HepG2 (cell line): Measurements from ENCODE around the gene MCF2L. TPM values are rescaled to one million over a fixed set of nuclear protein-coding genes. Genes with fewer than 3 reads are reported as not detected.

Source experiments
- ATAC-seq: fragments of 200-7000 bp; cut with Tn5 transposase; 3 replicates; pipeline ENCODE4 v1.9.1; 2020; ENCODE audit warnings: mild to moderate bottlenecking, moderate library complexity
- BruUV-seq: library from RNA; stranded (reverse); fragments of 400-500 nt; replicated peaks from 2 replicates; lab custom pipeline; 2021; lab: Mats Ljungman, UMichigan
- CTCF ChIA-PET: fragments of 300-600 bp; formaldehyde crosslinking; extraction: SDS; loops from one replicate; lab custom pipeline; 2021; ENCODE audit warnings: low total read pairs, inconsistent platforms, low intra/inter-chr PET ratio; lab: Yijun Ruan, JAX
- POLR2A ChIA-PET: fragments of 350-600 bp; sonication (Branson Sonifier 250); formaldehyde crosslinking; loops from one replicate; lab custom pipeline; 2020; ENCODE audit warnings: antibody characterized with exemption, inconsistent platforms; lab: Yijun Ruan, JAX
- DNase-seq: peaks from one replicate; pipeline ENCODE4 v3.0.0-alpha.2; 2015; ENCODE audit warnings: low spot score
- FAIRE-seq: peaks from 3 replicates; lab custom pipeline; 2011; peaks lifted over from hg19 to GRCh38; lab: Jason Lieb, UNC
- H2AFZ ChIP-seq: one replicate; pipeline ENCODE4 v1.6.1; 2011; ENCODE audit warnings: low read length, inconsistent platforms
- H3K27ac ChIP-seq: fragments of 300-600 bp; 3 replicates; pipeline ENCODE4 v1.8.0; 2011; ENCODE audit warnings: mixed run types, mild to moderate bottlenecking, mixed read lengths, low read length, inconsistent platforms; ENCODE audit not compliant: insufficient read depth; ENCODE audit errors: extremely low read length
- H3K27me3 ChIP-seq, 2 experiments: fragments of 200-600 bp in 1 of 2; 2 replicates in 1 of 2; 3 replicates in 1 of 2; pipeline versions ENCODE4 v1.6.0 to v1.8.0; 2011; ENCODE audit warnings: low read length in 2 of 2, mild to moderate bottlenecking in 2 of 2, moderate library complexity in 2 of 2, inconsistent platforms in 1 of 2; ENCODE audit not compliant: insufficient read depth in 2 of 2, control insufficient read depth in 1 of 2
- H3K36me3 ChIP-seq, 2 experiments: fragments of 200-600 bp in 1 of 2; replicated peaks in 1 of 2; 2 replicates in 1 of 2; 3 replicates in 1 of 2; pipeline versions ENCODE4 v1.5.1 to v1.8.0; 2011; ENCODE audit warnings: low read length in 2 of 2, inconsistent platforms in 1 of 2; ENCODE audit not compliant: insufficient read depth in 2 of 2, control insufficient read depth in 1 of 2
- H3K4me1 ChIP-seq: 2 replicates; pipeline ENCODE4 v1.5.1; 2012; ENCODE audit warnings: low read length, inconsistent platforms; ENCODE audit not compliant: insufficient read depth
- H3K4me2 ChIP-seq: 2 replicates; pipeline ENCODE4 v1.6.0; 2011; ENCODE audit warnings: low read depth, low read length, inconsistent platforms
- H3K4me3 ChIP-seq, 3 experiments: fragments of 200-600 bp in 1 of 3; sonication (generic), shearing (Covaris generic) in 1 of 3; replicated peaks in 1 of 3; 2 replicates each; pipeline ENCODE4 v1.5.1; 2011 to 2016; ENCODE audit warnings: low read length in 3 of 3, inconsistent platforms in 2 of 3, low read depth in 2 of 3, mild to moderate bottlenecking in 2 of 3, control low read depth in 1 of 3, mixed read lengths in 1 of 3; ENCODE audit not compliant: insufficient read depth in 1 of 3
- H3K79me2 ChIP-seq: one replicate; pipeline ENCODE4 v1.6.1; 2011; ENCODE audit warnings: low read length, inconsistent platforms; ENCODE audit not compliant: insufficient read depth
- H3K9ac ChIP-seq: 2 replicates; pipeline ENCODE4 v1.6.0; 2011; ENCODE audit warnings: mild to moderate bottlenecking, low read depth, low read length, inconsistent platforms; ENCODE audit not compliant: insufficient read depth
- H3K9me3 ChIP-seq: 2 replicates; pipeline ENCODE4 v1.5.1; 2012; ENCODE audit warnings: mild to moderate bottlenecking, low read length
- H4K20me1 ChIP-seq: 2 replicates; pipeline ENCODE4 v1.6.0; 2011; ENCODE audit warnings: inconsistent platforms, mild to moderate bottlenecking, low read length, moderate library complexity; ENCODE audit not compliant: insufficient read depth
- ATF1 ChIP-seq: IDR thresholded peaks from 2 replicates; pipeline ENCODE4 v1.6.1; 2016; ENCODE audit warnings: mild to moderate bottlenecking, control low read depth
- CENPBD1 ChIP-seq: sonication (generic); formaldehyde crosslinking; IDR thresholded peaks from 2 replicates; pipeline ENCODE4 v1.8.0; 2022; ENCODE audit warnings: missing genetic modification reagents, low read depth, mild to moderate bottlenecking, borderline replicate concordance
- DRAP1 ChIP-seq: IDR thresholded peaks from 2 replicates; pipeline ENCODE4 v1.6.1; 2016; ENCODE audit warnings: missing genetic modification reagents, missing compliant biosample characterization
- MIER2 ChIP-seq: IDR thresholded peaks from 2 replicates; pipeline ENCODE4 v1.6.1; 2016; ENCODE audit warnings: missing biosample characterization, missing genetic modification reagents
- ZBTB38 ChIP-seq: sonication (generic); formaldehyde crosslinking; IDR thresholded peaks from 2 replicates; pipeline ENCODE4 v1.5.1; 2020; ENCODE audit warnings: mild to moderate bottlenecking, missing genetic modification reagents
- ZKSCAN5 ChIP-seq: sonication (generic); formaldehyde crosslinking; IDR thresholded peaks from 2 replicates; pipeline ENCODE4 v1.5.1; 2020; ENCODE audit warnings: mild to moderate bottlenecking, missing genetic modification reagents
- ZNF30 ChIP-seq: sonication (generic); formaldehyde crosslinking; IDR thresholded peaks from 2 replicates; pipeline ENCODE4 v1.5.0; 2020; ENCODE audit warnings: mild to moderate bottlenecking, missing genetic modification reagents
- ZNF432 ChIP-seq: sonication (generic); formaldehyde crosslinking; IDR thresholded peaks from 2 replicates; pipeline ENCODE4 v1.5.0; 2020; ENCODE audit warnings: missing genetic modification reagents, mild to moderate bottlenecking, borderline replicate concordance
- ZNF484 ChIP-seq: sonication (generic); formaldehyde crosslinking; IDR thresholded peaks from 2 replicates; pipeline ENCODE4 v1.5.1; 2020; ENCODE audit warnings: mild to moderate bottlenecking, low read depth, missing genetic modification reagents, borderline replicate concordance
- ZNF616 ChIP-seq: sonication (generic); formaldehyde crosslinking; IDR thresholded peaks from 2 replicates; pipeline ENCODE4 v1.5.0; 2020; ENCODE audit warnings: low read depth, mild to moderate bottlenecking, missing genetic modification reagents
- ZNF768 ChIP-seq: sonication (generic); formaldehyde crosslinking; IDR thresholded peaks from 2 replicates; pipeline ENCODE4 v1.4.0; 2020; ENCODE audit warnings: missing genetic modification reagents
- ZNF781 ChIP-seq: sonication (generic); formaldehyde crosslinking; IDR thresholded peaks from 2 replicates; pipeline ENCODE4 v1.5.1; 2020; ENCODE audit warnings: borderline replicate concordance, mild to moderate bottlenecking, missing genetic modification reagents; ENCODE audit errors: not compliant biosample characterization
- ZNF879 ChIP-seq: sonication (generic); formaldehyde crosslinking; IDR thresholded peaks from 2 replicates; pipeline ENCODE4 v1.8.1; 2023; ENCODE audit warnings: missing genetic modification reagents
- ZSCAN9 ChIP-seq: IDR thresholded peaks from 2 replicates; pipeline ENCODE4 v1.6.1; 2016; ENCODE audit warnings: borderline replicate concordance
- whole genome bisulfite sequencing: methylation state at CpG from one replicate; pipeline ENCODE4 v1.1.6; 2017; ENCODE audit warnings: low lambda C conversion rate; 5-methylcytosine and 5-hydroxymethylcytosine counted together
- in situ Hi-C: cut with HindIII; loops from 2 replicates; pipeline ENCODE4 v1.10.0; 2017; ENCODE audit warnings: low pct_unique_long_range_greater_than_20kb; ENCODE audit not compliant: extremely low pct_ligation_motif_present
- intact Hi-C: fragments of 100-400 bp; cut with micrococcal nuclease; formaldehyde crosslinking; loops from one replicate; pipeline ENCODE4 v1.10.0; 2022; ENCODE audit not compliant: unreplicated experiment
- polyA plus RNA-seq, 8 experiments: library from polyadenylated mRNA; depleted of rRNA in 3 of 8; stranded (reverse) in 7 of 8; unstranded in 1 of 8; fragments of >200 nt; fragmentation: Illumina TruSeq in 4 of 8; extraction: Trizol in 4 of 8; gene quantifications; 2 replicates each; pipeline versions ENCODE4 v1.2.1 to v1.2.3, GENCODE V29; 2011 to 2016; ENCODE audit warnings: low read depth in 4 of 8, missing spikeins in 1 of 8, mixed read lengths in 1 of 8; ENCODE audit not compliant: insufficient read depth in 1 of 8
- total RNA-seq, 5 experiments: library from RNA; depleted of rRNA; stranded (reverse); fragments of >200 nt; fragmentation: Illumina TruSeq; extraction: Trizol; gene quantifications; 2 replicates each; pipeline ENCODE4 v1.2.3, GENCODE V29; 2016; ENCODE audit warnings: low read depth in 1 of 5
- TF ChIP-seq, protein P1 (sequence below): sonication (generic); formaldehyde crosslinking; IDR thresholded peaks from 2 replicates; pipeline ENCODE4 v1.4.0; 2020; ENCODE audit warnings: missing genetic modification reagents, borderline replicate concordance

MCF2L gene
- total and polyA plus RNA-seq, 2 of the 13 experiments (the other 11 are each of a cell fraction or from before 2014, with no cell fraction given): 19.4 to 28.4 TPM

DNA sequence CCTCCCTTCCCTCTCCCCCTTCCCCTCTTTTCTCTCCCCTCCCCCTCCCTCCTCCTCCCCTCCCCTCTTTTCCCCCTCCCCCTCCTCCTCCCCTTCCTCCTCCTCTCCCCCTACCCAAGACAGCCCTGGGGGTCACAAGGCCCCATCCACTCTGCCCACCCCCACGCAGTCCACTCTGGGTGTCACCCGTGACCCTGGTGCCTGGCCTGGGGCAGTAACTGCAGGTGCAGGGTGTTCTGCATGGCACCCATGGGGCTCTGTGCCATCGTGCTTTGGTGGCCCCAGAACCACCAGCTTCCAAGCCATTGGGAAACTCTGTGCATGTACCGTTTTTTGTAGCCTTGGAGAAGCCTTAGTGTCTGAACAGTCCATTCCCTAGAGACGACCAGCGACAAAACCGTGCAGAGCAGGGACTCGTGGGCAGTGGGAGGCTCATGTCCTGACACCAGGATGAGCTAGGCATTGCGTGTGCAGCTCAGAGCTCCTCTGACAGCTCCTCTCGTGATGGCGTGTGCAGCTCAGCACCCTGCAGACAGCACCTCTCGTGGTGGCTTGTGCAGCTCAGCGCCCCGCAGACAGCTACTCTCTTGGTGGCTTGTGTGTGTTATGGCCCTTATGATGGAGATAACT is 92.9 kb downstream of the MCF2L start:
- in situ Hi-C loops: no loop called here
- peaks cover 15 to 24% of the 10 kb centered on the region in 2 experiments; a peak in 3 of 5 replicates for H3K36me3 ChIP-seq
- no peaks in the 10 kb centered on the region for H3K79me2 ChIP-seq
- POLR2A ChIA-PET: interaction anchor here (1.3 kb wide), 1 partner anchor 61 kb away, joined by 3 read pairs; the partner anchor contains the start of gene F10
- 83% methylated on average over 8 of the region's 14 CpGs for WGBS
- DNase-seq (no peak), FAIRE-seq (no peak), ATAC-seq (no peak)
- H3K4me3 ChIP-seq: no peak overlapping the region
- no TSS peak for BruUV-seq
- no peaks in the 10 kb centered on the region for H4K20me1 ChIP-seq
- H3K4me2 ChIP-seq: no peak overlapping the region
- H3K27ac ChIP-seq: no peak overlapping the region
- H2AFZ ChIP-seq: no peak overlapping the region
- TF ChIP-seq MIER2 (CRISPR knock-in tag) (no peak), ZBTB38 (CRISPR knock-in tag) (no peak), ZNF616 (no peak), ZNF768 (CRISPR knock-in tag) (no peak), ZSCAN9 (no peak), ZNF484 (CRISPR knock-in tag) (no peak), CENPBD1 (no peak), DRAP1 (no peak), ZNF432 (CRISPR knock-in tag) (no peak), ZKSCAN5 (CRISPR knock-in tag) (no peak), ZNF879 (CRISPR knock-in tag) (no peak), ZNF30 (no peak), ZNF781 (CRISPR knock-in tag) (no peak), ATF1 (CRISPR knock-in tag) (no peak)
- TF ChIP-seq, protein P1, sequence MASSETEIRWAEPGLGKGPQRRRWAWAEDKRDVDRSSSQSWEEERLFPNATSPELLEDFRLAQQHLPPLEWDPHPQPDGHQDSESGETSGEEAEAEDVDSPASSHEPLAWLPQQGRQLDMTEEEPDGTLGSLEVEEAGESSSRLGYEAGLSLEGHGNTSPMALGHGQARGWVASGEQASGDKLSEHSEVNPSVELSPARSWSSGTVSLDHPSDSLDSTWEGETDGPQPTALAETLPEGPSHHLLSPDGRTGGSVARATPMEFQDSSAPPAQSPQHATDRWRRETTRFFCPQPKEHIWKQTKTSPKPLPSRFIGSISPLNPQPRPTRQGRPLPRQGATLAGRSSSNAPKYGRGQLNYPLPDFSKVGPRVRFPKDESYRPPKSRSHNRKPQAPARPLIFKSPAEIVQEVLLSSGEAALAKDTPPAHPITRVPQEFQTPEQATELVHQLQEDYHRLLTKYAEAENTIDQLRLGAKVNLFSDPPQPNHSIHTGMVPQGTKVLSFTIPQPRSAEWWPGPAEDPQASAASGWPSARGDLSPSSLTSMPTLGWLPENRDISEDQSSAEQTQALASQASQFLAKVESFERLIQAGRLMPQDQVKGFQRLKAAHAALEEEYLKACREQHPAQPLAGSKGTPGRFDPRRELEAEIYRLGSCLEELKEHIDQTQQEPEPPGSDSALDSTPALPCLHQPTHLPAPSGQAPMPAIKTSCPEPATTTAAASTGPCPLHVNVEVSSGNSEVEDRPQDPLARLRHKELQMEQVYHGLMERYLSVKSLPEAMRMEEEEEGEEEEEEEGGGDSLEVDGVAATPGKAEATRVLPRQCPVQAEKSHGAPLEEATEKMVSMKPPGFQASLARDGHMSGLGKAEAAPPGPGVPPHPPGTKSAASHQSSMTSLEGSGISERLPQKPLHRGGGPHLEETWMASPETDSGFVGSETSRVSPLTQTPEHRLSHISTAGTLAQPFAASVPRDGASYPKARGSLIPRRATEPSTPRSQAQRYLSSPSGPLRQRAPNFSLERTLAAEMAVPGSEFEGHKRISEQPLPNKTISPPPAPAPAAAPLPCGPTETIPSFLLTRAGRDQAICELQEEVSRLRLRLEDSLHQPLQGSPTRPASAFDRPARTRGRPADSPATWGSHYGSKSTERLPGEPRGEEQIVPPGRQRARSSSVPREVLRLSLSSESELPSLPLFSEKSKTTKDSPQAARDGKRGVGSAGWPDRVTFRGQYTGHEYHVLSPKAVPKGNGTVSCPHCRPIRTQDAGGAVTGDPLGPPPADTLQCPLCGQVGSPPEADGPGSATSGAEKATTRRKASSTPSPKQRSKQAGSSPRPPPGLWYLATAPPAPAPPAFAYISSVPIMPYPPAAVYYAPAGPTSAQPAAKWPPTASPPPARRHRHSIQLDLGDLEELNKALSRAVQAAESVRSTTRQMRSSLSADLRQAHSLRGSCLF (CRISPR knock-in tag): no peak
- no peaks in the 10 kb centered on the region for H3K4me1 ChIP-seq
- intact Hi-C loops: no loop called here
- no peaks in the 10 kb centered on the region for H3K27me3 ChIP-seq
- no peaks in the 10 kb centered on the region for H3K9me3 ChIP-seq
- H3K9ac ChIP-seq: no peak overlapping the region
- CTCF ChIA-PET: no interaction called here
